Activated CD4-positive, alpha-beta memory T cell treated with anti-CD3 and anti-CD28 coated beads, Interleukin-2, amount 10 ng/mL, durations not matched to agents 7 days and 5 days (primary cell): ENCODE results near the gene SDK1. TPM values are rescaled to one million over a fixed set of nuclear protein-coding genes. Genes with fewer than 3 reads are reported as not detected.

Experiments used
- CTCF ChIA-PET: fragments of 350-600 bp; sonication (Branson Sonifier 250); formaldehyde crosslinking; loops from one replicate; lab custom pipeline; 2021; ENCODE audit warnings: antibody characterized with exemption, inconsistent platforms; lab: Charles Lee
- POLR2A ChIA-PET: fragments of 350-600 bp; sonication (Branson Sonifier 250); formaldehyde crosslinking; loops from one replicate; lab custom pipeline; 2021; ENCODE audit warnings: antibody characterized with exemption; lab: Charles Lee
- DNase-seq: peaks from one replicate; pipeline ENCODE4 v3.0.0-alpha.2; 2020
- H3K27ac Mint-ChIP-seq: one replicate; pipeline ENCODE4 v1.8.0; 2021; ENCODE audit warnings: mild to moderate bottlenecking, mixed read lengths
- H3K27me3 Mint-ChIP-seq: one replicate; pipeline ENCODE4 v1.8.0; 2021; ENCODE audit warnings: mixed read lengths
- H3K36me3 Mint-ChIP-seq: one replicate; pipeline ENCODE4 v1.8.0; 2021; ENCODE audit warnings: low read depth, mixed read lengths
- H3K4me1 Mint-ChIP-seq: one replicate; pipeline ENCODE4 v1.8.0; 2021; ENCODE audit warnings: mixed read lengths
- H3K4me3 Mint-ChIP-seq: one replicate; pipeline ENCODE4 v1.8.0; 2021; ENCODE audit warnings: mild to moderate bottlenecking, mixed read lengths
- H3K9me3 Mint-ChIP-seq: one replicate; pipeline ENCODE4 v1.8.0; 2021; ENCODE audit warnings: mixed read lengths
- total RNA-seq, 2 experiments: library from RNA; stranded (reverse); gene quantifications; one replicate each; pipeline ENCODE4 v1.2.3, GENCODE V29; 2021

SDK1 gene
- total RNA-seq, 2 experiments from 2014 or later: 0.03 to 0.05 TPM

- peaks cover 9% of the 10 kb centered on the region for H3K9me3 Mint-ChIP-seq
- no peak for DNase-seq
- ChIA-PET POLR2A (no interaction called here), CTCF (no interaction called here)
- no peak overlapping the region for H3K27ac Mint-ChIP-seq
- H3K4me3 Mint-ChIP-seq: no peak overlapping the region
- no peaks in the 10 kb centered on the region for H3K36me3 Mint-ChIP-seq
- H3K4me1 Mint-ChIP-seq: no peaks in the 10 kb centered on the region
- no peaks in the 10 kb centered on the region for H3K27me3 Mint-ChIP-seq
These were observed 822.8 kb downstream of the SDK1 start for GRCh38 chr7:4123823-4124222.

- CTCF ChIA-PET: no interaction called here
- H3K27me3 Mint-ChIP-seq: no peaks in the 10 kb centered on the region
These were observed 823.8 kb downstream of the SDK1 start for GRCh38 chr7:4124556-4125477.

GRCh38 chr7:4127909-4128560 is 827.0 kb downstream of the SDK1 start:
- Mint-ChIP-seq H3K27me3 (no peaks in the 10 kb centered on the region), H3K4me1 (no peaks in the 10 kb centered on the region), H3K4me3 (no peak overlapping the region), H3K27ac (no peak overlapping the region), H3K36me3 (no peaks in the 10 kb centered on the region), H3K9me3 (no peaks in the 10 kb centered on the region)
- no peak for DNase-seq
- ChIA-PET CTCF (no interaction called here), POLR2A (no interaction called here)

More at GRCh38 chr7:4124556-4125477, 823.8 kb downstream of the SDK1 start:
- Mint-ChIP-seq H3K9me3 (peaks cover 9% of the 10 kb centered on the region), H3K4me3 (no peak overlapping the region), H3K36me3 (no peaks in the 10 kb centered on the region), H3K4me1 (no peaks in the 10 kb centered on the region), H3K27ac (no peak overlapping the region)
- POLR2A ChIA-PET: no interaction called here
- DNase-seq: no peak

- POLR2A ChIA-PET: no interaction called here
- no peak for DNase-seq
These were observed 828.5 kb downstream of the SDK1 start for GRCh38 chr7:4129481-4130122.

GRCh38 chr7:4131063-4131462 is 830.0 kb downstream of the SDK1 start:
- Mint-ChIP-seq H3K9me3 (no peaks in the 10 kb centered on the region), H3K4me3 (no peak overlapping the region), H3K27me3 (no peaks in the 10 kb centered on the region), H3K4me1 (no peaks in the 10 kb centered on the region), H3K36me3 (no peaks in the 10 kb centered on the region), H3K27ac (no peak overlapping the region)
- DNase-seq: no peak
- ChIA-PET POLR2A (no interaction called here), CTCF (no interaction called here)

More at GRCh38 chr7:4129481-4130122, 828.5 kb downstream of the SDK1 start:
- no peaks in the 10 kb centered on the region for H3K27me3 Mint-ChIP-seq
- no peaks in the 10 kb centered on the region for H3K9me3 Mint-ChIP-seq
- no peaks in the 10 kb centered on the region for H3K36me3 Mint-ChIP-seq
- H3K27ac Mint-ChIP-seq: no peak overlapping the region
- no peak overlapping the region for H3K4me3 Mint-ChIP-seq
- CTCF ChIA-PET: no interaction called here
- no peaks in the 10 kb centered on the region for H3K4me1 Mint-ChIP-seq

- CTCF ChIA-PET: no interaction called here
These were observed 831.2 kb downstream of the SDK1 start for GRCh38 chr7:4132221-4132620.

GRCh38 chr7:4133491-4134044 is 832.5 kb downstream of the SDK1 start:
- no peak overlapping the region for H3K4me3 Mint-ChIP-seq
- no peaks in the 10 kb centered on the region for H3K9me3 Mint-ChIP-seq
- H3K36me3 Mint-ChIP-seq: no peaks in the 10 kb centered on the region
- H3K27ac Mint-ChIP-seq: no peak overlapping the region
- H3K4me1 Mint-ChIP-seq: no peaks in the 10 kb centered on the region
- DNase-seq: no peak
- no peaks in the 10 kb centered on the region for H3K27me3 Mint-ChIP-seq
- ChIA-PET POLR2A (no interaction called here), CTCF (no interaction called here)

More at GRCh38 chr7:4132221-4132620, 831.2 kb downstream of the SDK1 start:
- Mint-ChIP-seq H3K36me3 (no peaks in the 10 kb centered on the region), H3K4me3 (no peak overlapping the region), H3K4me1 (no peaks in the 10 kb centered on the region), H3K9me3 (no peaks in the 10 kb centered on the region), H3K27me3 (no peaks in the 10 kb centered on the region), H3K27ac (no peak overlapping the region)
- POLR2A ChIA-PET: no interaction called here
- DNase-seq: no peak

- no peaks in the 10 kb centered on the region for H3K27me3 Mint-ChIP-seq
- no peaks in the 10 kb centered on the region for H3K9me3 Mint-ChIP-seq
- ChIA-PET CTCF (no interaction called here), POLR2A (no interaction called here)
- H3K36me3 Mint-ChIP-seq: no peaks in the 10 kb centered on the region
- no peak overlapping the region for H3K27ac Mint-ChIP-seq
- no peak overlapping the region for H3K4me3 Mint-ChIP-seq
- H3K4me1 Mint-ChIP-seq: no peaks in the 10 kb centered on the region
- DNase-seq: no peak
These were observed 833.2 kb downstream of the SDK1 start for GRCh38 chr7:4134204-4134603.

- Mint-ChIP-seq H3K36me3 (no peaks in the 10 kb centered on the region), H3K27me3 (no peaks in the 10 kb centered on the region), H3K4me1 (no peaks in the 10 kb centered on the region), H3K4me3 (no peak overlapping the region), H3K27ac (no peak overlapping the region), H3K9me3 (no peaks in the 10 kb centered on the region)
- DNase-seq: no peak
- ChIA-PET CTCF (no interaction called here), POLR2A (no interaction called here)
These were observed 833.6 kb downstream of the SDK1 start for GRCh38 chr7:4134631-4135030.

GRCh38 chr7:4135301-4135700 is 834.2 kb downstream of the SDK1 start:
- Mint-ChIP-seq H3K4me3 (no peak overlapping the region), H3K9me3 (no peaks in the 10 kb centered on the region), H3K36me3 (no peaks in the 10 kb centered on the region), H3K27me3 (no peaks in the 10 kb centered on the region), H3K4me1 (no peaks in the 10 kb centered on the region), H3K27ac (no peak overlapping the region)
- DNase-seq: no peak
- POLR2A ChIA-PET: no interaction called here
- CTCF ChIA-PET: no interaction called here

- no peaks in the 10 kb centered on the region for H3K4me1 Mint-ChIP-seq
- POLR2A ChIA-PET: no interaction called here
- no peak for DNase-seq
These were observed 835.0 kb downstream of the SDK1 start for GRCh38 chr7:4136036-4136435.

GRCh38 chr7:4136501-4137110 is 835.6 kb downstream of the SDK1 start:
- Mint-ChIP-seq H3K27me3 (no peaks in the 10 kb centered on the region), H3K4me3 (no peak overlapping the region), H3K27ac (no peak overlapping the region), H3K9me3 (no peaks in the 10 kb centered on the region), H3K36me3 (no peaks in the 10 kb centered on the region), H3K4me1 (no peaks in the 10 kb centered on the region)
- ChIA-PET CTCF (no interaction called here), POLR2A (no interaction called here)
- no peak for DNase-seq

More at GRCh38 chr7:4136036-4136435, 835.0 kb downstream of the SDK1 start:
- Mint-ChIP-seq H3K4me3 (no peak overlapping the region), H3K36me3 (no peaks in the 10 kb centered on the region), H3K9me3 (no peaks in the 10 kb centered on the region), H3K27me3 (no peaks in the 10 kb centered on the region), H3K27ac (no peak overlapping the region)
- CTCF ChIA-PET: no interaction called here

GRCh38 chr7:4137552-4137951 is 836.5 kb downstream of the SDK1 start:
- no peaks in the 10 kb centered on the region for H3K4me1 Mint-ChIP-seq
- ChIA-PET POLR2A (no interaction called here), CTCF (no interaction called here)
- no peak overlapping the region for H3K4me3 Mint-ChIP-seq
- no peaks in the 10 kb centered on the region for H3K9me3 Mint-ChIP-seq
- no peaks in the 10 kb centered on the region for H3K27me3 Mint-ChIP-seq
- H3K27ac Mint-ChIP-seq: no peak overlapping the region
- no peak for DNase-seq
- H3K36me3 Mint-ChIP-seq: no peaks in the 10 kb centered on the region
